ENCODE measurements around the gene HNMT. TPM values are rescaled to one million over a fixed set of nuclear protein-coding genes. Genes with fewer than 3 reads are reported as not detected.

Gene HNMT
- total RNA-seq, 2 donors from 2014 or later = 37.2 to 52.1 TPM

DNA sequence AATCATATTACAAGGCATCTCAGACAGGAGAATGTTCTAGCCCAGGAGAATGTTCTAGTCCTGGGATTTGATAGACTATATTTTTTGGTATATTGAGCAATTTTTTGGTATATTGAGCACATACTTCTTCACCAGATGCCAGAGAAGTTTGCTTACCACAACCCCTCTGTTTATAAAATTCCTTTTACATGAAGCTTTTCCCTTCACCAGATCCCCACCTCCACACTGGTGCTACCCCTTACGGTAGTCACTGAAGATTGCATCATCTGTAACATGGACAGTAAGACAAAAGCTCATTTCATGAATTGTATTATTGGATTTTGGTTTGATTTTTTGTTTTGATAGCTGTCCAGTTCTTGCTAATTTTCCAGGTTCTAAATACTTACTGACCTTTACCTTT, 7.2 kb upstream of the HNMT start:
- H3K9me3 ChIP-seq = no peaks in the 10 kb centered on the region

DNA sequence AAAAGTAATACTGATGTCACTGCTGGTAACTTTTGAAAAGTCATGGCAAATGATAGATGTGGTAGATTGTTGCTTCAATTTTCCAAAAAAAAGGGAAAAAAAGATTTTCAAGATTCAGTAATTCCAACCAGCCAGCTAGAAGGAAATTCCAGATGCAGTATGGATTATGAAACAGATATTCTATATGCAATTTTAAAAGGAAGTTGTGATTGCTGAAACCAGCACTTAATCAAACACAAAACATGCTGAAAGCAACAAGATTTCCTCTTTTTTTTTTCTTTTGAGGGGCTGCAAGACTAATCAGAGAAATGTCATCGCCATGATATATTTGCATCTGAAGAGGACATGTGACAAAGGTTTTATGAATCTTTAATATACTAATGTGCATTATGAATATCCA, 5.1 kb upstream of the HNMT start:
- Histone ChIP-seq H3K27me3 (no peaks in the 10 kb centered on the region), H3K4me1 (peaks cover 12% of the 10 kb centered on the region), H3K27ac (no peak overlapping the region), H3K36me3 (replicated peaks in 1 of 2; ENCODE audit: insufficient read depth in 1 of 2, low read depth in 2 of 2) (no peaks in the 10 kb centered on the region), H3K4me3 (no peak overlapping the region), H3K9me3 (no peaks in the 10 kb centered on the region)
- WGBS, 2 donors = 60 to 74% methylated on average over 1 of the region's 1 CpG
- intact Hi-C loops (cut with DNase I) = no loop called here
- TF ChIP-seq, protein P1, sequence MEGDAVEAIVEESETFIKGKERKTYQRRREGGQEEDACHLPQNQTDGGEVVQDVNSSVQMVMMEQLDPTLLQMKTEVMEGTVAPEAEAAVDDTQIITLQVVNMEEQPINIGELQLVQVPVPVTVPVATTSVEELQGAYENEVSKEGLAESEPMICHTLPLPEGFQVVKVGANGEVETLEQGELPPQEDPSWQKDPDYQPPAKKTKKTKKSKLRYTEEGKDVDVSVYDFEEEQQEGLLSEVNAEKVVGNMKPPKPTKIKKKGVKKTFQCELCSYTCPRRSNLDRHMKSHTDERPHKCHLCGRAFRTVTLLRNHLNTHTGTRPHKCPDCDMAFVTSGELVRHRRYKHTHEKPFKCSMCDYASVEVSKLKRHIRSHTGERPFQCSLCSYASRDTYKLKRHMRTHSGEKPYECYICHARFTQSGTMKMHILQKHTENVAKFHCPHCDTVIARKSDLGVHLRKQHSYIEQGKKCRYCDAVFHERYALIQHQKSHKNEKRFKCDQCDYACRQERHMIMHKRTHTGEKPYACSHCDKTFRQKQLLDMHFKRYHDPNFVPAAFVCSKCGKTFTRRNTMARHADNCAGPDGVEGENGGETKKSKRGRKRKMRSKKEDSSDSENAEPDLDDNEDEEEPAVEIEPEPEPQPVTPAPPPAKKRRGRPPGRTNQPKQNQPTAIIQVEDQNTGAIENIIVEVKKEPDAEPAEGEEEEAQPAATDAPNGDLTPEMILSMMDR (IDR thresholded peaks at IDR 0.05) = no peak
- no peak for TF ChIP-seq POLR2A (IDR thresholded peaks at IDR 0.05)
- DNase-seq (no peak), ATAC-seq (no peak)

More for the DNA sequence above, 7.2 kb upstream of the HNMT start:
- no peak for ATAC-seq
- no peak for DNase-seq
- Histone ChIP-seq H3K4me3 (no peak overlapping the region), H3K36me3 (replicated peaks in 1 of 2; ENCODE audit: insufficient read depth in 1 of 2, low read depth in 2 of 2) (no peaks in the 10 kb centered on the region), H3K4me1 (no peaks in the 10 kb centered on the region), H3K27ac (no peak overlapping the region), H3K27me3 (no peaks in the 10 kb centered on the region)
- WGBS, 2 donors = 65 to 82% methylated on average over 1 of the region's 1 CpG
- TF ChIP-seq, protein P1 (IDR thresholded peaks at IDR 0.05) = no peak
- no peak for TF ChIP-seq POLR2A (IDR thresholded peaks at IDR 0.05)
- intact Hi-C loops (cut with DNase I) = no loop called here

DNA sequence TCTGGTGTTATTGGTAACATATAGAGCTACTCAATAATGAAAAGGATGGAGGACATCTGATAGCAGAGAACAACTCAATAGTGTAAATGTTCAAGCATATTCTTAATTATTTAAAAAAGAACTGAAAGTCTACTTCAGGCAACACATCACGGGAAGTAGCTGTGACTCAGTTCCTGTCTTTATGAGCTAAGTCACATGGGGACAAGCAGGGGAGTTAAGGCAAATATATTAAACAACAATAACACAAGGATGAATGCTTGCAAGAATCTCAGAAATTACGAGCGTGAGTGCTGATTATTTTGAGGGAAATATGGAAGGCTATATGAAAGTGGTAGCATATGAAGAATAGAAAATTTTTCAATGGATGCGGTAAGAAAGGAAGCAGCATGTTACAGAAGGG, 4.0 kb upstream of the HNMT start:
- intact Hi-C loops (cut with DNase I) = no loop called here
- DNase-seq (no peak), ATAC-seq (no peak)
- no peak overlapping the region for H3K27ac ChIP-seq
- H3K4me3 ChIP-seq = no peak overlapping the region
- H3K9me3 ChIP-seq = no peaks in the 10 kb centered on the region
- no peaks in the 10 kb centered on the region for H3K36me3 ChIP-seq (replicated peaks in 1 of 2; ENCODE audit: insufficient read depth in 1 of 2, low read depth in 2 of 2)
- no peak for TF ChIP-seq POLR2A (IDR thresholded peaks at IDR 0.05)
- TF ChIP-seq, protein P1 (IDR thresholded peaks at IDR 0.05) = no peak
- peaks cover 12% of the 10 kb centered on the region for H3K4me1 ChIP-seq
- WGBS, 2 donors = 72 to 93% methylated on average over 4 of the region's 4 CpGs
- no peaks in the 10 kb centered on the region for H3K27me3 ChIP-seq

DNA sequence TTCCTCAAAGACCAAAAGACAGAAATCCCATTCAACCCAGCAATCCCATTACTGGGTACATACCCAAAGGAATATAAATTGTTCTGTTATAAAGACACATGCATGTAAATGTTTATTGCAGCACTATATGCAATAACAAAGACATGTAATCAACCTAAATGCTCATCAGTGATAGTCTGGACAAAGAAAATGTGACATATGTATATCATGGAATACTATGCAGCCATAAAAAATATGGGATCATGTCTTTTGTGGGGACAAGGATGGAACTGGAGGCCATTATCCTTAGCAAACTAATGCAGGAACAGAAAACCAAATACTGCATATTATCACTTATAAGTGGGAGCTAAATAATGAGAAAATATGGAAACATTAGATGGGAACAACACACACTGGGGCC, 2.7 kb upstream of the HNMT start:
- H3K36me3 ChIP-seq (replicated peaks in 1 of 2; ENCODE audit: insufficient read depth in 1 of 2, low read depth in 2 of 2) = no peaks in the 10 kb centered on the region
- H3K4me1 ChIP-seq = peaks cover 12% of the 10 kb centered on the region
- H3K27me3 ChIP-seq = no peaks in the 10 kb centered on the region
- intact Hi-C loops (cut with DNase I) = no loop called here
- no peaks in the 10 kb centered on the region for H3K9me3 ChIP-seq
- no peak for TF ChIP-seq POLR2A (IDR thresholded peaks at IDR 0.05)
- TF ChIP-seq, protein P1 (IDR thresholded peaks at IDR 0.05) = no peak
- no peak overlapping the region for H3K27ac ChIP-seq
- DNase-seq (no peak), ATAC-seq (no peak)
- no peak overlapping the region for H3K4me3 ChIP-seq

DNA sequence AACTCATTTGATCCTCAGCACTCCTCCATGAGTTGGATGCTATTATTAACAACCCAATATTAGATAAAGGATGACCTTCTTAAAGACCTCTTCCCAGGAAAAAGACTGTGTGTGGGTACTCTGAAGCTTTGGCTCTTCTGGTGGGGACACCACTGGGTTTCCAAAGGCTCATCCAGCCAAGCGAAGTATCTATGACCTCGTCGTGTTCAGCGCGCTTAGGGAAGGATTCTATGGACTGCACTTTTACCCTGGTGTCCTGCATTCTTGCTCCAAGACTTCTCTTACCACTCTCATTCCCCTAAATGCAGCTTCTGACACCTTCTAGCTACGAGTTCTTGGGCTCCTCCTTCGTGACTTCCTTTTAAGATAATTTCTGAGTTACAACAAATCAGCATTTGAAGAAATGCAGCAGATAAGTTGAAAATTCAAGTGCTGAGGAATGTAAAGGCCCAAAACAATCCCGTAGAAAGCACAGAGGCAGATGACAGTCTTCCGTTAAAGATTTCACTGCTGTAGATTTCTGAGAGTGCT, 673 bp upstream of the HNMT start:
- peaks cover 24% of the 10 kb centered on the region for H3K4me1 ChIP-seq
- no peaks in the 10 kb centered on the region for H3K36me3 ChIP-seq (replicated peaks in 1 of 2; ENCODE audit: insufficient read depth in 1 of 2, low read depth in 2 of 2)
- ATAC-seq = no peak
- TF ChIP-seq, protein P1 (IDR thresholded peaks at IDR 0.05) = no peak
- TF ChIP-seq POLR2A (IDR thresholded peaks at IDR 0.05) = no peak
- intact Hi-C loops (cut with DNase I) = no loop called here
- whole genome bisulfite sequencing, 2 donors = 44 to 57% methylated on average over 9 of the region's 9 CpGs
- DNase-seq = no peak
- peak overlapping the region; percentile 87 to 92 (median 90) for H3K27ac ChIP-seq
- no peak overlapping the region for H3K4me3 ChIP-seq
- no peaks in the 10 kb centered on the region for H3K27me3 ChIP-seq
- H3K9me3 ChIP-seq = no peaks in the 10 kb centered on the region
